AG04450 (cell line): ENCODE data around the gene PLEKHN1. TPM values are rescaled to one million over a fixed set of nuclear protein-coding genes. Genes with fewer than 3 reads are reported as not detected.
A peak's percentile ranks its signal among the peaks of the same experiment; 100 is the strongest.
"Not testable (repeated sequence)": the region's sequence is repeated elsewhere in the genome, so short reads cannot be mapped to it uniquely, and the experiment has no call there.

ENCODE experiments used
- CTCF ChIA-PET: fragments of 300-600, 350-600 bp; formaldehyde crosslinking; extraction: SDS; loops from one replicate; lab custom pipeline; 2022; ENCODE audit warnings: antibody characterized with exemption, inconsistent platforms; lab: Charles Lee
- POLR2A ChIA-PET: fragments of 350-600 bp; formaldehyde crosslinking; extraction: SDS; loops from one replicate; lab custom pipeline; 2021; ENCODE audit warnings: antibody characterized with exemption, inconsistent platforms; lab: Yijun Ruan, JAX
- DNase-seq: peaks from one replicate; pipeline ENCODE4 v3.0.0-alpha.2; 2011; ENCODE audit warnings: low read depth, low spot score
- H3K27ac ChIP-seq: one replicate; pipeline ENCODE4 v1.5.1; 2012; ENCODE audit warnings: low read depth, low read length, control low read depth
- H3K27me3 ChIP-seq: one replicate; pipeline ENCODE4 v1.6.0; 2012; ENCODE audit warnings: low read length; ENCODE audit not compliant: control insufficient read depth, insufficient read depth
- H3K4me3 ChIP-seq: 2 replicates; pipeline ENCODE4 v1.5.1; 2011; ENCODE audit warnings: mild to moderate bottlenecking, low read depth, low read length, control low read depth
- H3K9me3 ChIP-seq: 2 replicates; pipeline ENCODE4 v1.5.1; 2012; ENCODE audit warnings: low read length; ENCODE audit not compliant: control insufficient read depth, insufficient read depth
- CTCF ChIP-seq: IDR thresholded peaks from 2 replicates; pipeline ENCODE4 v1.5.1; 2011; ENCODE audit warnings: low read depth, low read length, control low read depth, inconsistent platforms
- polyA plus RNA-seq: library from polyadenylated mRNA; depleted of rRNA; stranded (reverse); fragments of >200 nt; gene quantifications from 2 replicates; pipeline ENCODE4 v1.2.3, GENCODE V29; 2011

Gene PLEKHN1
- polyA plus RNA-seq, 1 experiment: 0.15 TPM

- ChIA-PET POLR2A (interaction anchor here (2.1 kb wide), 1 partner anchor 8 kb away, joined by 6 read pairs; the partner anchor contains the start of gene PLEKHN1), CTCF (interaction anchor here (0.6 to 2.2 kb wide), 2 partner anchors 70 to 76 kb away, joined by 3 to 14 read pairs; no protein-coding TSS in a partner anchor)
- H3K27me3 ChIP-seq: peaks cover 26% of the 10 kb centered on the region
- peaks cover 15% of the 10 kb centered on the region; the same call in 1 of the 2 replicates for H3K9me3 ChIP-seq
- H3K4me3 ChIP-seq: no peak overlapping the region
- H3K27ac ChIP-seq: no peak overlapping the region
- no peak for DNase-seq
- TF ChIP-seq CTCF: no peak
These were observed 8.5 kb downstream of the PLEKHN1 start for GRCh38 chr1:974687-975328.

DNA sequence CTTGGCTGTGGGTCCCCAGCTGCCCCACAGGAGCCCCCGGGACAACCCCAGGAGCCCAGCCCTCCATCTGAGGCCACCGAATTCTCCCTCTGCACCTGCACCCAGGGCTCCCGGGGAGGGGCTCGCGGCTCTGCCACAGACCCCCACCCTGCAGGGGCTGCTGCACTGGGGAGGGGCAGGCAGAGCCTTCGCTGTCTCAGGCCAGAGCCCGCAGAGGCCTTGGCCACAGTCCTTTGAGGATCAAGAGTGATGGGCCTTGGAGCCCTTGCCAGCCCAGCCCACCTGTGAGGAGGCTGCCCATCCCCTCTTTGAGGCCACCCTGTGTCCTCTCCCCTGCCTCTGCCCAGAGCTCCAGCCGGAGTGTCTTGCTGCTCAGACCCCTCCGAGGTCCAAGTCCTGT, 9.1 kb downstream of the PLEKHN1 start:
- H3K27me3 ChIP-seq: peaks cover 21% of the 10 kb centered on the region
- no peak for TF ChIP-seq CTCF
- ChIA-PET CTCF (interaction anchor here (2.2 kb wide), 1 partner anchor 70 kb away, joined by 14 read pairs; no protein-coding TSS in a partner anchor), POLR2A (interaction anchor here (2.1 kb wide), 1 partner anchor 9 kb away, joined by 6 read pairs; the partner anchor contains the start of gene PLEKHN1)
- H3K9me3 ChIP-seq: peaks cover 10% of the 10 kb centered on the region; the same call in 1 of the 2 replicates
- no peak overlapping the region for H3K27ac ChIP-seq
- H3K4me3 ChIP-seq: no peak overlapping the region
- DNase-seq: no peak

DNA sequence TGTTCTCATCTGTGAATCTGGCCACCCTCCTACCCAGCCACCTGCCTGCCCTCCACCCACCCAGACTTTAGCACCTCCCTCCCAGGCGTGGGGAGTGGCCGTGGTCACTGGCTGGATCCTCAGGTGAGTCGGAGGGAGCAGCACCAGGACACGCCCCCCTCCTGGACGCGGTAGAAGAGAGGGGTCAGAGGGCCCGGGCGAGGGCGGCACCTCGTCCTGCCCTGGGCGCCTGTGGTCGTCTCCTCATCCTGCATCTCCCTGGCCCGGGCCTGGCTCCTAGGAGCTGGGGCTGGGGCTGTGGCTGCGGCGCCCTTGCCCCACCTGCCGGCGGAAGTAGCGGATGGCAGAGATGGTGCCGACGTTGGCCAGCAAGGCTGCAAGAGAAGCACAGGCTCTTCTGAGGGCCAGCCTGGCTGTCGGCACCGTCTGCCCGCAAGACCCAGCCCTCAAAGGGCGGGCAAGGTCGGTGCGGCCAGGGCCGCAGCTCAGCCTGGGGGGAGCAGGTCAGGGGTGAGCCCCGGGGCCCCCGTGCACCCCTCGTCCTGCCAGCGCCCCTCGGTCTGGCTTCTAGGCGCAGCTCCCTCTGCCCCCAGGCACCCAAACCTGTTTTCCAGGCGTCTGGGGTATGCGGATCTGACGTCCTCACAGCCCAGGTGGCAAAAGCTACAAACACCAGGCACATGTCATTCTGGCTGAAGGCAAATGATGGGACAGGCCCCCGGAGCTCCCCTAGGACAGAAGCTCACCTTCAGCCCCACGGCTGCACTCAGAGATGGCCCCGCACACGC, 9.8 kb downstream of the PLEKHN1 start:
- POLR2A ChIA-PET: interaction anchor here (0.6 to 2.1 kb wide), 2 partner anchors 9 to 34 kb away, joined by 3 to 6 read pairs; partner anchors contain the start of gene PLEKHN1

GRCh38 chr1:976791-977190, 10.5 kb downstream of the PLEKHN1 start:
- not testable (repeated sequence) for H3K4me3 ChIP-seq, H3K27ac ChIP-seq, H3K9me3 ChIP-seq, DNase-seq
- peaks cover 16% of the 10 kb centered on the region for H3K27me3 ChIP-seq
- POLR2A ChIA-PET: interaction anchor here (2.1 kb wide), 1 partner anchor 10 kb away, joined by 6 read pairs; the partner anchor contains the start of gene PLEKHN1
- CTCF ChIA-PET: interaction anchor here (0.6 to 2.2 kb wide), 6 partner anchors 8 to 1383 kb away, joined by 3 to 14 read pairs (median 4); partner anchors contain the start of gene NOC2L

More for the DNA sequence above, 9.8 kb downstream of the PLEKHN1 start:
- Histone ChIP-seq H3K27ac (no peak overlapping the region), H3K9me3 (peaks cover 9% of the 10 kb centered on the region; the same call in 1 of the 2 replicates), H3K4me3 (no peak overlapping the region), H3K27me3 (peaks cover 18% of the 10 kb centered on the region)
- DNase-seq: no peak
- TF ChIP-seq CTCF: peak; percentile 69
- CTCF ChIA-PET: interaction anchor here (0.6 to 2.2 kb wide), 6 partner anchors 9 to 1383 kb away, joined by 3 to 14 read pairs (median 4); partner anchors contain the start of gene NOC2L

GRCh38 chr1:978069-978834, 12.0 kb downstream of the PLEKHN1 start:
- H3K9me3 ChIP-seq: peaks cover 9% of the 10 kb centered on the region; the same call in 1 of the 2 replicates
- POLR2A ChIA-PET: no interaction called here
- DNase-seq: no peak
- CTCF ChIA-PET: no interaction called here
- peaks cover 27% of the 10 kb centered on the region for H3K27me3 ChIP-seq
- no peak for TF ChIP-seq CTCF
- no peak overlapping the region for H3K4me3 ChIP-seq
- no peak overlapping the region for H3K27ac ChIP-seq
